Ovary (tissue), 3 donors: ENCODE data around the gene SOD1.

Experiments
- POLR2A ChIP-seq: fragments of 450-650 bp; IDR thresholded peaks from one replicate; pipeline ENCODE4 v1.6.1; 2017; ENCODE audit warnings: antibody characterized with exemption, mild to moderate bottlenecking, moderate library complexity
- TF ChIP-seq, protein P1 (sequence below), 3 donors: fragments of 450-650 bp in 2 of 3; fragments of 200-600 bp in 1 of 3; IDR thresholded peaks; one replicate each; pipeline versions ENCODE4 v1.5.1 to v1.8.0; 2016 to 2022; ENCODE audit warnings: antibody characterized with exemption in 3 of 3, mild to moderate bottlenecking in 1 of 3
- donor health status: DM: no; HTN: no; CAD: no.

GRCh38 chr21:31678478-31678877, 19.0 kb downstream of the SOD1 start:
- no peak for TF ChIP-seq POLR2A
- TF ChIP-seq, protein P1, sequence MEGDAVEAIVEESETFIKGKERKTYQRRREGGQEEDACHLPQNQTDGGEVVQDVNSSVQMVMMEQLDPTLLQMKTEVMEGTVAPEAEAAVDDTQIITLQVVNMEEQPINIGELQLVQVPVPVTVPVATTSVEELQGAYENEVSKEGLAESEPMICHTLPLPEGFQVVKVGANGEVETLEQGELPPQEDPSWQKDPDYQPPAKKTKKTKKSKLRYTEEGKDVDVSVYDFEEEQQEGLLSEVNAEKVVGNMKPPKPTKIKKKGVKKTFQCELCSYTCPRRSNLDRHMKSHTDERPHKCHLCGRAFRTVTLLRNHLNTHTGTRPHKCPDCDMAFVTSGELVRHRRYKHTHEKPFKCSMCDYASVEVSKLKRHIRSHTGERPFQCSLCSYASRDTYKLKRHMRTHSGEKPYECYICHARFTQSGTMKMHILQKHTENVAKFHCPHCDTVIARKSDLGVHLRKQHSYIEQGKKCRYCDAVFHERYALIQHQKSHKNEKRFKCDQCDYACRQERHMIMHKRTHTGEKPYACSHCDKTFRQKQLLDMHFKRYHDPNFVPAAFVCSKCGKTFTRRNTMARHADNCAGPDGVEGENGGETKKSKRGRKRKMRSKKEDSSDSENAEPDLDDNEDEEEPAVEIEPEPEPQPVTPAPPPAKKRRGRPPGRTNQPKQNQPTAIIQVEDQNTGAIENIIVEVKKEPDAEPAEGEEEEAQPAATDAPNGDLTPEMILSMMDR (IDR thresholded peaks at IDR 0.05) = no peak
